Activated CD8-positive, alpha-beta T cell treated with anti-CD3 and anti-CD28 coated beads for 36 hours (primary cell): ENCODE measurements around the gene KRTAP4-2. TPM values are rescaled to one million over a fixed set of nuclear protein-coding genes. Genes with fewer than 3 reads are reported as not detected.
"Not testable (repeated sequence)": the region's sequence is repeated elsewhere in the genome, so short reads cannot be mapped to it uniquely, and the experiment has no call there.

Source experiments
- ATAC-seq: fragments of 200-7000 bp; cut with Tn5 transposase; one replicate; pipeline ENCODE4 v1.10.0; 2021; ENCODE audit warnings: mild to moderate bottlenecking, moderate library complexity
- CTCF ChIA-PET: fragments of 350-600 bp; sonication (Branson Sonifier 250); formaldehyde crosslinking; loops from one replicate; lab custom pipeline; 2021; ENCODE audit warnings: antibody characterized with exemption; lab: Charles Lee
- POLR2A ChIA-PET: fragments of 350-600 bp; sonication (Branson Sonifier 250); formaldehyde crosslinking; loops from one replicate; lab custom pipeline; 2021; ENCODE audit warnings: antibody characterized with exemption; lab: Charles Lee
- DNase-seq: peaks from one replicate; pipeline ENCODE4 v3.0.0-alpha.2; 2020
- H3K27ac Mint-ChIP-seq: one replicate; pipeline ENCODE4 v1.8.0; 2021; ENCODE audit warnings: mild to moderate bottlenecking, mixed read lengths
- H3K27me3 Mint-ChIP-seq: one replicate; pipeline ENCODE4 v1.8.0; 2021; ENCODE audit warnings: mixed read lengths
- H3K36me3 Mint-ChIP-seq: one replicate; pipeline ENCODE4 v1.8.0; 2021; ENCODE audit warnings: low read depth, mixed read lengths
- H3K4me1 Mint-ChIP-seq: one replicate; pipeline ENCODE4 v1.8.0; 2021; ENCODE audit warnings: low read depth, mixed read lengths
- H3K4me3 Mint-ChIP-seq: one replicate; pipeline ENCODE4 v1.8.0; 2021; ENCODE audit warnings: mild to moderate bottlenecking, moderate library complexity, mixed read lengths
- H3K9me3 Mint-ChIP-seq: one replicate; pipeline ENCODE4 v1.8.0; 2021; ENCODE audit warnings: mixed read lengths
- CTCF ChIP-seq: fragments of 200-600 bp; IDR thresholded peaks from one replicate; pipeline ENCODE4 v1.8.0; 2022; ENCODE audit warnings: antibody characterized with exemption, mild to moderate bottlenecking
- intact Hi-C: fragments of 100-400 bp; cut with micrococcal nuclease; formaldehyde crosslinking; loops from one replicate; pipeline ENCODE4 v1.10.0; 2022
- total RNA-seq, 2 experiments: library from RNA; stranded (reverse); gene quantifications; one replicate each; pipeline ENCODE4 v1.2.3, GENCODE V29; 2021

KRTAP4-2 gene
- total RNA-seq, 2 experiments from 2014 or later, result not detected

DNA sequence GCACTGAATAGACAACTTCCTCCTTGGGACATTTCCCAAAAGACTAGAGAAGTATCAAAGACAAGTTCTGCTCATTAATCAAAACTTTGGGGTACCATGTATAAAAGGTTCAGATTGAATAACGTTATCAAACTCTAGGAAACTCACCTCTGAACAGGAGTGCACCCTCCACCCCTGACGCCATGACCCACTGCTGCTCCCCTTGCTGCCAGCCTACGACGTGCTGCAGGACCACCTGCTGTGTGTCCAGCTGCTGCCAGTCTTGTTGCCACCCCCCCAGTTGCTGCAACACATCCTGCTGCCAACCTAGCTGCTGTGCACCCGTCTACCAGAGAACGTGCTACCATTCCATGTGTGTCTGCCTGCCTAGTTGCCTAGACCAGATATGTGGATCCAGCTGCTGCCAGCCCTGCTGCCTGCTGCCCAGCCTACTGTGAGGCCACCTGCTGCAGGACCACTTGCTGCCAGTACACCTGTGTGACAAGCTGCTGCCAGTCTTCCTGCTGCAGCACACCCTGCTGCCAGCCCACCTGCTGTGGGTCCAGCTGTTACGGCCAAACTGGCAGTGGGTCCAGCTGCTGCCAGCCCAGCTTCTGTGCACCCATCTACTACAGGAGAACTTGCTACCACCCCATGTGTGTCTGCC is 34.6 kb upstream of the KRTAP4-2 start:
- Mint-ChIP-seq H3K36me3 (no peaks in the 10 kb centered on the region), H3K4me3 (no peak overlapping the region), H3K27me3 (peaks cover 6% of the 10 kb centered on the region), H3K9me3 (no peaks in the 10 kb centered on the region), H3K27ac (no peak overlapping the region), H3K4me1 (peaks cover 5% of the 10 kb centered on the region)
- ATAC-seq, result no peak
- POLR2A ChIA-PET, result interaction anchor here (0.8 kb wide), 1 partner anchor 415 kb away, joined by 3 read pairs; no protein-coding TSS in a partner anchor
- CTCF ChIA-PET, result interaction anchor here (1.8 kb wide), 1 partner anchor 436 kb away, joined by 3 read pairs; no protein-coding TSS in a partner anchor
- no peak for TF ChIP-seq CTCF
- no peak for DNase-seq
- intact Hi-C loops, result no loop called here

DNA sequence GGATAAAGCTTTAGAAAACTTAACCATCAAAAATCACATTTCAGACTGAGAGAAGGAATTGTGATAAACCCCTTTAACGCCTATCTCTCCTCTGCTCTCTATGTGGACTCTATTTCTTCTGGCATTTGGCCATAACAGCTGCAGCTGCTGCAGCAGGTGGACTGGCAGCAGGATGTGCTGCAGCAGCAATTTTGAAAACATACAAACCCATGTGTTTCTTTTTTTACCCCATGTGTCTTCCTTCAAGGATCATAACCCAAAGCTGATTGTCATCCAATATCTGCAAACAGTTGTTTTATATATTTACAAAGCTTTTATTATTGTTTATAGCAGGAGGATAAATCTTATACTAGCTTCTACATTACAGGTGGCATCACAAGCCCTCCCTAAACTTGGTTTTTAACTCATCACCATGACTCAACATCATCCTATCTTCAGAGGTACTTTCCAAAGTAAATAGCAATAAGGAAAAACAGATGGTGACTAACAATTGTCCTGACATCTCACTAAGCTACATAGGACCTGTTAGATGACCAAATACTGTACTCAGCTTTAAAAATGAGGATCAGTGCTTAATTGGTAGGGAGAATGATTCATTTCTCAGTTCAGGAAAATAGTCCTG is 33.9 kb upstream of the KRTAP4-2 start:
- H3K4me1 Mint-ChIP-seq, result peaks cover 5% of the 10 kb centered on the region
- ChIA-PET POLR2A (no interaction called here), CTCF (interaction anchor here (1.8 kb wide), 1 partner anchor 437 kb away, joined by 3 read pairs; no protein-coding TSS in a partner anchor)
- ATAC-seq, result no peak
- H3K36me3 Mint-ChIP-seq, result no peaks in the 10 kb centered on the region
- peaks cover 6% of the 10 kb centered on the region for H3K27me3 Mint-ChIP-seq
- intact Hi-C loops, result no loop called here
- H3K27ac Mint-ChIP-seq, result no peak overlapping the region
- no peak for DNase-seq
- no peaks in the 10 kb centered on the region for H3K9me3 Mint-ChIP-seq
- no peak for TF ChIP-seq CTCF
- no peak overlapping the region for H3K4me3 Mint-ChIP-seq

DNA sequence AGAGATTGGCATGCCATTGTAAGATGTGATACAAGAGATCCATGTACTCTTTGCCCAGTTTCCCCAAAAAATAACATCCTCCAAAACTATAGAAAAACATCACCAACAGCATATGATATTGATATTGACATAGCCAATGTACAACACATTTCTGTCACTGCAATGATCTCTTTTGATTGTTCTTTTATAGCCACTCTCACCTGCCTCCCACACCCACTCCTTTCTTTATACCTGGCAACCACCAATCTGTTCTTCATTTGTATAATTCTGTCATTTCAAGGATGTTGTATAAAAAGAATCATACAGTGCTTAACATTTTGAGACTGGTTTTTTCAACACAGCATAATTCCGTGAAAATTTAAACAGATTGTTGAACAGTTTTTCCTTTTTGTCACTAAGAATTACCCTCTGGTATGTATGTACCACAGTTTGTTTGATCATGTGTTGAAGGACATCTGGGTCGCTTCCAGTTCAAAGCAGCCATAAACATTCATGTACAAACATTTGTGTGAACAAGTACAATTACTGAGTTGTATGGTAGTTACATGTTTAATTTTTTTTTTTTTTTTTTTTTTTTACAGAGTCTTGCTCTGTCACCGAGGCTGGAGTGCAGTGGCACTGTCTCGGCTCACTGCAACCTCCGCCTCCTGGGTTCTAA is 21.5 kb upstream of the KRTAP4-2 start:
- DNase-seq (no peak), ATAC-seq (no peak)
- no peak for TF ChIP-seq CTCF
- ChIA-PET POLR2A (no interaction called here), CTCF (no interaction called here)
- Mint-ChIP-seq H3K9me3 (no peaks in the 10 kb centered on the region), H3K27ac (no peak overlapping the region), H3K4me3 (no peak overlapping the region), H3K4me1 (no peaks in the 10 kb centered on the region), H3K27me3 (no peaks in the 10 kb centered on the region), H3K36me3 (no peaks in the 10 kb centered on the region)
- intact Hi-C loops, result no loop called here

DNA sequence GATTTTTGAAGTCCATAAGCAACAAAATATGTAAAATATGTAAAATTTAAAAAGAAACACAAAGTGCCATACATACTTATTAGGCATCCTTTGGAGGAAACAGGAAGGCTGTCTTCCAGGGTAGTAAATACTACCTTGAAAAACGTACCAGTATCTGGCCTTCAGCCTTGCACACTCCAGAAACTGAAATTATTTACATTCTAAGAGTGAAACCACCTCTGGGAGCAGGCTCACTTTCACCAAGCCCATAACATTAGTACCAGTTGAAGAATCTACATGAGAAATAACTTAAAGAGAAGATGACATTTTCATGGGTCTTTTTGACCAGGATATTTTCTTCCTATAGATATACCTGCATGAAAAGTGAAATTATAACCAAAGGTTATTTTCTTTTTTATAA is 18.0 kb upstream of the KRTAP4-2 start:
- ChIA-PET POLR2A (no interaction called here), CTCF (no interaction called here)
- H3K4me3 Mint-ChIP-seq, result no peak overlapping the region
- H3K36me3 Mint-ChIP-seq, result no peaks in the 10 kb centered on the region
- DNase-seq (no peak), ATAC-seq (no peak)
- no peak overlapping the region for H3K27ac Mint-ChIP-seq
- H3K27me3 Mint-ChIP-seq, result no peaks in the 10 kb centered on the region
- TF ChIP-seq CTCF, result no peak
- intact Hi-C loops, result no loop called here
- H3K4me1 Mint-ChIP-seq, result no peaks in the 10 kb centered on the region
- no peaks in the 10 kb centered on the region for H3K9me3 Mint-ChIP-seq

DNA sequence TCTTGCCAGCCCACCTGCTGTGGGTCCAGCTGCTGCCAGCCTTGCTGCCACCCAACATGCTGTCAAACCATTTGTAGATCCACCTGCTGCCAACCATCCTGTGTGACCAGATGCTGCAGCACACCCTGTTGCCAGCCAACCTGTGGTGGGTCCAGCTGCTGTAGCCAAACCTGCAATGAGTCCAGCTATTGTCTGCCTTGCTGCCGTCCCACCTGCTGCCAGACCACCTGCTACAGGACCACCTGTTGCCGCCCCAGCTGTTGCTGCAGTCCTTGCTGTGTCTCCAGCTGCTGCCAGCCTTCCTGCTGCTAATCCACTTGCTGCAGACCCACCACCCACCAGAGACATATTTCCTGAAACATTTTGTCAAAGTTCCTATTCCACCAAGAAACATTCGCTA is 12.3 kb upstream of the KRTAP4-2 start:
- no peak for TF ChIP-seq CTCF
- POLR2A ChIA-PET, result no interaction called here
- Mint-ChIP-seq H3K4me3 (no peak overlapping the region), H3K9me3 (no peaks in the 10 kb centered on the region), H3K36me3 (no peaks in the 10 kb centered on the region), H3K4me1 (no peaks in the 10 kb centered on the region), H3K27ac (no peak overlapping the region), H3K27me3 (no peaks in the 10 kb centered on the region)
- intact Hi-C loops, result no loop called here
- ATAC-seq (no peak), DNase-seq (no peak)
- CTCF ChIA-PET, result no interaction called here

- H3K27me3 Mint-ChIP-seq, H3K4me3 Mint-ChIP-seq, H3K36me3 Mint-ChIP-seq, CTCF ChIA-PET, H3K9me3 Mint-ChIP-seq, H3K27ac Mint-ChIP-seq, POLR2A ChIA-PET, H3K4me1 Mint-ChIP-seq, intact Hi-C loops, ATAC-seq, DNase-seq: not testable (repeated sequence)
Observed at GRCh38 chr17:41189837-41190318, 11.9 kb upstream of the KRTAP4-2 start, which contains the start of gene KRTAP9-1. TSS of gene KRTAP9-1 (plus strand) at chr17:41189887. CDS start at chr17:41189887, 0 bp downstream.
